OCI-LY7 (cell line): Measurements from ENCODE around the gene NPC1. TPM values are rescaled to one million over a fixed set of nuclear protein-coding genes. Genes with fewer than 3 reads are reported as not detected.

Experiments used
- BruUV-seq: library from RNA; stranded (reverse); fragments of 400-500 nt; replicated peaks from 2 replicates; lab custom pipeline; 2021; lab: Mats Ljungman, UMichigan
- CTCF ChIA-PET: fragments of 300-600 bp; sonication (Branson Sonifier 250); formaldehyde crosslinking; loops from one replicate; lab custom pipeline; 2022; ENCODE audit warnings: antibody characterized with exemption; ENCODE audit not compliant: unreplicated experiment; lab: Charles Lee
- POLR2A ChIA-PET: fragments of 300-600 bp; sonication (Branson Sonifier 250); formaldehyde crosslinking; loops from one replicate; lab custom pipeline; 2022; ENCODE audit warnings: antibody characterized with exemption; lab: Charles Lee
- DNase-seq: peaks from one replicate; pipeline ENCODE4 v3.0.0-alpha.2; 2015; ENCODE audit warnings: low spot score
- H2AFZ ChIP-seq: fragments of 200-600 bp; sonication (generic), shearing (Covaris generic); 2 replicates; pipeline ENCODE4 v1.6.1; 2014; ENCODE audit warnings: mild to moderate bottlenecking, antibody characterized with exemption, low read length, moderate library complexity
- H3K27ac ChIP-seq: fragments of 200-600 bp; sonication (generic); 2 replicates; pipeline ENCODE4 v1.5.1; 2014; ENCODE audit warnings: mixed run types, low read depth, mild to moderate bottlenecking, moderate library complexity, low read length, inconsistent platforms; ENCODE audit not compliant: poor library complexity, severe bottlenecking
- H3K36me3 ChIP-seq: fragments of 200-600 bp; sonication (generic); 2 replicates; pipeline ENCODE4 v1.6.1; 2014; ENCODE audit warnings: mild to moderate bottlenecking, antibody characterized with exemption, low read length, moderate library complexity, mixed read lengths; ENCODE audit not compliant: insufficient read depth
- H3K4me1 ChIP-seq: fragments of 200-600 bp; sonication (generic); 2 replicates; pipeline ENCODE4 v1.5.1; 2014; ENCODE audit warnings: mild to moderate bottlenecking, low read length; ENCODE audit not compliant: insufficient read depth, poor library complexity, severe bottlenecking
- H3K4me2 ChIP-seq: fragments of 200-600 bp; sonication (generic); 2 replicates; pipeline ENCODE4 v1.6.1; 2014; ENCODE audit warnings: mild to moderate bottlenecking, low read length
- H3K4me3 ChIP-seq: fragments of 200-600 bp; sonication (generic); 2 replicates; pipeline ENCODE4 v1.5.1; 2014; ENCODE audit warnings: mild to moderate bottlenecking, low read depth, low read length; ENCODE audit not compliant: poor library complexity, severe bottlenecking
- H3K79me2 ChIP-seq: fragments of 200-600 bp; sonication (generic); 2 replicates; pipeline ENCODE4 v1.6.1; 2016; ENCODE audit warnings: low read depth, mild to moderate bottlenecking, low read length, moderate library complexity, mixed read lengths; ENCODE audit not compliant: insufficient read depth
- H3K9me2 ChIP-seq: fragments of 200-600 bp; sonication (generic); 2 replicates; pipeline ENCODE4 v1.6.1; 2016; ENCODE audit warnings: mild to moderate bottlenecking, low read length, mixed read lengths; ENCODE audit not compliant: insufficient read depth
- H3K9me3 ChIP-seq: fragments of 200-600 bp; sonication (generic); 2 replicates; pipeline ENCODE4 v1.6.1; 2014; ENCODE audit warnings: mild to moderate bottlenecking, mixed run types, low read length, mixed read lengths
- H4K20me1 ChIP-seq: fragments of 200-600 bp; sonication (generic); 2 replicates; pipeline ENCODE4 v1.6.1; 2014; ENCODE audit warnings: mild to moderate bottlenecking, antibody characterized with exemption, low read length, moderate library complexity, mixed read lengths; ENCODE audit not compliant: insufficient read depth
- CTCF ChIP-seq: fragments of 200-600 bp; sonication (generic); conservative IDR thresholded peaks from 2 replicates; pipeline ENCODE4 v1.5.1; 2014; ENCODE audit warnings: mild to moderate bottlenecking, antibody characterized with exemption, low read length, moderate library complexity, mixed read lengths
- EZH2phosphoT487 ChIP-seq: fragments of 200-600 bp; sonication (generic); IDR thresholded peaks from 2 replicates; pipeline ENCODE4 v1.6.1; 2018; ENCODE audit warnings: low read depth, borderline replicate concordance, mild to moderate bottlenecking, mixed run types, antibody characterized with exemption, low read length, moderate library complexity, mixed read lengths
- intact Hi-C: fragments of 100-400 bp; cut with micrococcal nuclease; formaldehyde crosslinking; loops from one replicate; pipeline ENCODE4 v1.10.0; 2022; ENCODE audit not compliant: unreplicated experiment
- total RNA-seq, 2 experiments: library from RNA; depleted of rRNA in 1 of 2; stranded (reverse); fragments of >200 nt in 1 of 2; shearing (Covaris generic) in 1 of 2; gene quantifications; 2 replicates each; pipeline ENCODE4 v1.2.3, GENCODE V29; 2014 to 2022

Gene NPC1
- total RNA-seq, 2 experiments from 2014 or later: 26.0 to 38.9 TPM

- Histone ChIP-seq H3K36me3 (no peaks in the 10 kb centered on the region), H3K9me2 (no peaks in the 10 kb centered on the region), H2AFZ (no peak overlapping the region), H3K4me2 (no peak overlapping the region), H3K4me1 (peaks cover 6% of the 10 kb centered on the region), H4K20me1 (no peaks in the 10 kb centered on the region), H3K4me3 (no peak overlapping the region), H3K27ac (no peak overlapping the region), H3K79me2 (no peaks in the 10 kb centered on the region), H3K9me3 (no peaks in the 10 kb centered on the region)
- intact Hi-C loops: no loop called here
- DNase-seq: no peak
- POLR2A ChIA-PET: no interaction called here
- TF ChIP-seq EZH2phosphoT487 (no peak), CTCF (no peak)
- BruUV-seq: no TSS peak
- CTCF ChIA-PET: no interaction called here
Observed at GRCh38 chr18:23595591-23595990, 9.3 kb upstream of the NPC1 start.

- no peak for DNase-seq
- no peaks in the 10 kb centered on the region for H3K79me2 ChIP-seq
- no peaks in the 10 kb centered on the region for H3K9me2 ChIP-seq
- no peak overlapping the region for H2AFZ ChIP-seq
- peaks cover 6% of the 10 kb centered on the region for H3K4me1 ChIP-seq
- no peak overlapping the region for H3K4me3 ChIP-seq
- H4K20me1 ChIP-seq: no peaks in the 10 kb centered on the region
- POLR2A ChIA-PET: no interaction called here
- no peaks in the 10 kb centered on the region for H3K9me3 ChIP-seq
- no peak overlapping the region for H3K4me2 ChIP-seq
- no TSS peak for BruUV-seq
- no peak for TF ChIP-seq EZH2phosphoT487
- TF ChIP-seq CTCF: no peak
- no peak overlapping the region for H3K27ac ChIP-seq
- no peaks in the 10 kb centered on the region for H3K36me3 ChIP-seq
- CTCF ChIA-PET: no interaction called here
- intact Hi-C loops: no loop called here
Observed at GRCh38 chr18:23593720-23594119, 7.4 kb upstream of the NPC1 start.

GRCh38 chr18:23592911-23593310 lies 6.6 kb upstream of the NPC1 start:
- peaks cover 6% of the 10 kb centered on the region for H3K4me1 ChIP-seq
- no peak overlapping the region for H3K4me2 ChIP-seq
- H2AFZ ChIP-seq: no peak overlapping the region
- no peak overlapping the region for H3K27ac ChIP-seq
- no peaks in the 10 kb centered on the region for H3K9me2 ChIP-seq
- ChIA-PET CTCF (no interaction called here), POLR2A (no interaction called here)
- BruUV-seq: no TSS peak
- no peaks in the 10 kb centered on the region for H3K79me2 ChIP-seq
- no peak overlapping the region for H3K4me3 ChIP-seq
- H3K36me3 ChIP-seq: no peaks in the 10 kb centered on the region
- H4K20me1 ChIP-seq: no peaks in the 10 kb centered on the region
- TF ChIP-seq CTCF (no peak), EZH2phosphoT487 (no peak)
- DNase-seq: no peak
- intact Hi-C loops: no loop called here
- H3K9me3 ChIP-seq: no peaks in the 10 kb centered on the region
